Prostate gland (tissue), 2 donors: Measurements from ENCODE around the gene SULF2. TPM values are rescaled to one million over a fixed set of nuclear protein-coding genes. Genes with fewer than 3 reads are reported as not detected.

Source experiments
- DNase-seq: peaks from one replicate; pipeline ENCODE4 v3.0.0-alpha.2; 2019; ENCODE audit warnings: low spot score
- H3K27ac ChIP-seq, 2 donors: fragments of 200-600 bp; sonication (generic); 2 replicates each; pipeline ENCODE4 v1.5.1; 2017 to 2019
- H3K27me3 ChIP-seq: fragments of 200-600 bp; sonication (generic); replicated peaks from 2 replicates; pipeline ENCODE4 v1.5.1; 2019; ENCODE audit not compliant: insufficient read depth
- H3K36me3 ChIP-seq, 2 donors: fragments of 200-600 bp; sonication (generic); 1 replicate in 1 of 2; 2 replicates in 1 of 2; pipeline versions ENCODE4 v1.5.1 to v1.8.1; 2017 to 2019
- H3K4me1 ChIP-seq: fragments of 200-600 bp; sonication (generic); replicated peaks from 2 replicates; pipeline ENCODE4 v1.5.1; 2019
- H3K4me3 ChIP-seq, 2 donors: fragments of 200-600 bp; sonication (generic); 2 replicates each; pipeline ENCODE4 v1.5.1; 2017 to 2019
- H3K9me3 ChIP-seq: fragments of 200-600 bp; sonication (generic); 2 replicates; pipeline ENCODE4 v1.5.1; 2017
- CTCF ChIP-seq, 4 experiments: fragments of 200-600 bp in 2 of 4; fragments of 450-650 bp in 2 of 4; sonication (generic) in 2 of 4; IDR thresholded peaks; 1 replicate in 3 of 4; 2 replicates in 1 of 4; pipeline ENCODE4 v1.5.1; 2016 to 2019; ENCODE audit warnings: antibody characterized with exemption in 4 of 4, mild to moderate bottlenecking in 2 of 4, moderate library complexity in 2 of 4
- POLR2A ChIP-seq: fragments of 450-650 bp; IDR thresholded peaks from one replicate; pipeline ENCODE4 v1.6.1; 2016; ENCODE audit warnings: antibody characterized with exemption, mild to moderate bottlenecking
- POLR2AphosphoS5 ChIP-seq: sonication (generic); formaldehyde crosslinking; IDR thresholded peaks from one replicate; pipeline ENCODE4 v1.6.1; 2017; ENCODE audit warnings: antibody characterized with exemption
- WGBS: methylation state at CpG from one replicate; pipeline ENCODE4 v1.1.5; 2018; 5-methylcytosine and 5-hydroxymethylcytosine counted together
- intact Hi-C: fragments of 100-400 bp; cut with DNase I; formaldehyde crosslinking; loops from one replicate; pipeline ENCODE4 v1.14.2; 2022
- total RNA-seq, 2 donors: library from RNA; depleted of rRNA; stranded (reverse); fragments of >200 nt; gene quantifications; one replicate each; pipeline ENCODE4 v1.1.0, GENCODE V29; 2016

SULF2 gene
- total RNA-seq, 2 donors from 2014 or later = 43.6 to 82.0 TPM

- Histone ChIP-seq H3K9me3 (no peaks in the 10 kb centered on the region), H3K36me3 (no peaks in the 10 kb centered on the region), H3K4me1 (no peaks in the 10 kb centered on the region), H3K27me3 (no peaks in the 10 kb centered on the region), H3K4me3 (no peak overlapping the region), H3K27ac (no peak overlapping the region)
- intact Hi-C loops = no loop called here
- DNase-seq = no peak
- TF ChIP-seq POLR2A = no peak
- no peak for TF ChIP-seq POLR2AphosphoS5
- TF ChIP-seq CTCF (IDR thresholded peaks at IDR 0.05) = no peak
- WGBS = 65% methylated on average over 26 of the region's 26 CpGs
These were observed 71.3 kb downstream of the SULF2 start for GRCh38 chr20:47713878-47714450.

- Histone ChIP-seq H3K36me3 (no peaks in the 10 kb centered on the region), H3K4me3 (no peak overlapping the region), H3K9me3 (no peaks in the 10 kb centered on the region), H3K27ac (no peak overlapping the region), H3K27me3 (no peaks in the 10 kb centered on the region), H3K4me1 (no peaks in the 10 kb centered on the region)
- WGBS = 74% methylated on average over 6 of the region's 6 CpGs
- intact Hi-C loops = no loop called here
- TF ChIP-seq CTCF (IDR thresholded peaks at IDR 0.05) (no peak), POLR2A (no peak), POLR2AphosphoS5 (no peak)
- DNase-seq = no peak
These were observed 72.1 kb downstream of the SULF2 start for GRCh38 chr20:47713163-47713562.

- no peak for DNase-seq
- no peaks in the 10 kb centered on the region for H3K27me3 ChIP-seq
- H3K27ac ChIP-seq = no peak overlapping the region
- TF ChIP-seq CTCF (IDR thresholded peaks at IDR 0.05) (no peak), POLR2A (no peak), POLR2AphosphoS5 (no peak)
- no peak overlapping the region for H3K4me3 ChIP-seq
- no peaks in the 10 kb centered on the region for H3K36me3 ChIP-seq
- intact Hi-C loops = no loop called here
- H3K9me3 ChIP-seq = no peaks in the 10 kb centered on the region
- 30% methylated on average over 19 of the region's 19 CpGs for WGBS
- H3K4me1 ChIP-seq = no peaks in the 10 kb centered on the region
These were observed 74.1 kb downstream of the SULF2 start for GRCh38 chr20:47711046-47711752.

- Histone ChIP-seq H3K27me3 (no peaks in the 10 kb centered on the region), H3K9me3 (no peaks in the 10 kb centered on the region), H3K4me3 (no peak overlapping the region), H3K4me1 (no peaks in the 10 kb centered on the region), H3K36me3 (no peaks in the 10 kb centered on the region), H3K27ac (no peak overlapping the region)
- intact Hi-C loops = no loop called here
- WGBS = 61% methylated on average over 10 of the region's 10 CpGs
- no peak for DNase-seq
- no peak for TF ChIP-seq POLR2A
- no peak for TF ChIP-seq CTCF (IDR thresholded peaks at IDR 0.05)
- no peak for TF ChIP-seq POLR2AphosphoS5
These were observed 74.6 kb downstream of the SULF2 start for GRCh38 chr20:47710665-47711045.
